NCI-H1092 (cell line): ENCODE results near the gene OGG1.

Source experiments
- DNase-seq: peaks from one replicate; lab custom pipeline; 2025; lab: John Stamatoyannopoulos, UW

The OGG1 gene

GRCh38 chr3:9786209-9786739, 36.5 kb downstream of the OGG1 start:
- DNase-seq: no peak

- DNase-seq: no peak
These were observed 37.3 kb downstream of the OGG1 start for GRCh38 chr3:9786825-9787669.

GRCh38 chr3:9787714-9788113, 38.0 kb downstream of the OGG1 start:
- DNase-seq: no peak

GRCh38 chr3:9791127-9791526, 41.4 kb downstream of the OGG1 start:
- DNase-seq: no peak

GRCh38 chr3:9791790-9792404, 42.1 kb downstream of the OGG1 start:
- no peak for DNase-seq

GRCh38 chr3:9792405-9793160, 42.8 kb downstream of the OGG1 start, which contains the start of the genes ARPC4 and TADA3:
ARPC4 (plus strand) TSS chr3:9793082; CDS start chr3:9793122, 40 bp downstream.
TADA3 (minus strand) TSS chr3:9792473; CDS start chr3:9791466, 1,007 bp downstream.
- peak; percentile 88 for DNase-seq

GRCh38 chr3:9793161-9793781, 43.5 kb downstream of the OGG1 start:
- no peak for DNase-seq

- no peak for DNase-seq
These were observed 44.6 kb downstream of the OGG1 start for GRCh38 chr3:9794400-9794799.

- no peak for DNase-seq
These were observed 45.5 kb downstream of the OGG1 start for GRCh38 chr3:9795207-9795606.

- no peak for DNase-seq
These were observed 47.6 kb downstream of the OGG1 start for GRCh38 chr3:9797196-9797945.

GRCh38 chr3:9800529-9800928, 50.8 kb downstream of the OGG1 start:
- no peak for DNase-seq

- DNase-seq: no peak
These were observed 53.7 kb downstream of the OGG1 start for GRCh38 chr3:9803494-9803893.

- no peak for DNase-seq
These were observed 55.2 kb downstream of the OGG1 start for GRCh38 chr3:9804996-9805395.

GRCh38 chr3:9806137-9806536, 56.4 kb downstream of the OGG1 start:
- no peak for DNase-seq
